ENCODE measurements around the gene BGN.

GRCh38 chrX:153471663-153472280 is 23.0 kb upstream of the BGN start:
- TF ChIP-seq ZNF175 (tag by site-specific recombination; IDR thresholded peaks at IDR 0.05) = no peak
- no peak for TF ChIP-seq ZNF623 (tag by site-specific recombination; IDR thresholded peaks at IDR 0.05)
- TF ChIP-seq, protein P1, sequence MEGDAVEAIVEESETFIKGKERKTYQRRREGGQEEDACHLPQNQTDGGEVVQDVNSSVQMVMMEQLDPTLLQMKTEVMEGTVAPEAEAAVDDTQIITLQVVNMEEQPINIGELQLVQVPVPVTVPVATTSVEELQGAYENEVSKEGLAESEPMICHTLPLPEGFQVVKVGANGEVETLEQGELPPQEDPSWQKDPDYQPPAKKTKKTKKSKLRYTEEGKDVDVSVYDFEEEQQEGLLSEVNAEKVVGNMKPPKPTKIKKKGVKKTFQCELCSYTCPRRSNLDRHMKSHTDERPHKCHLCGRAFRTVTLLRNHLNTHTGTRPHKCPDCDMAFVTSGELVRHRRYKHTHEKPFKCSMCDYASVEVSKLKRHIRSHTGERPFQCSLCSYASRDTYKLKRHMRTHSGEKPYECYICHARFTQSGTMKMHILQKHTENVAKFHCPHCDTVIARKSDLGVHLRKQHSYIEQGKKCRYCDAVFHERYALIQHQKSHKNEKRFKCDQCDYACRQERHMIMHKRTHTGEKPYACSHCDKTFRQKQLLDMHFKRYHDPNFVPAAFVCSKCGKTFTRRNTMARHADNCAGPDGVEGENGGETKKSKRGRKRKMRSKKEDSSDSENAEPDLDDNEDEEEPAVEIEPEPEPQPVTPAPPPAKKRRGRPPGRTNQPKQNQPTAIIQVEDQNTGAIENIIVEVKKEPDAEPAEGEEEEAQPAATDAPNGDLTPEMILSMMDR (tag by site-specific recombination; IDR thresholded peaks at IDR 0.05) = no peak
- TF ChIP-seq ZNF792 (tag by site-specific recombination; IDR thresholded peaks at IDR 0.05) = no peak
- TF ChIP-seq ZNF10 (tag by site-specific recombination; IDR thresholded peaks at IDR 0.05) = no peak
- no peak for TF ChIP-seq ZBTB7A (tag by site-specific recombination; IDR thresholded peaks at IDR 0.05; ENCODE audit: low read depth)
- TF ChIP-seq ZNF513 (tag by site-specific recombination; IDR thresholded peaks at IDR 0.05) = no peak
- TF ChIP-seq ZBTB1 (tag by site-specific recombination; IDR thresholded peaks at IDR 0.05) = no peak
- no peak for TF ChIP-seq REPIN1 (tag by site-specific recombination; IDR thresholded peaks at IDR 0.05; ENCODE audit: low read depth)
- TF ChIP-seq ZNF639 (tag by site-specific recombination; IDR thresholded peaks at IDR 0.05) = no peak
- no peak for TF ChIP-seq KLF10 (tag by site-specific recombination; IDR thresholded peaks at IDR 0.05)
